ENCODE measurements around the gene CNGA4. TPM values are rescaled to one million over a fixed set of nuclear protein-coding genes. Genes with fewer than 3 reads are reported as not detected.

The CNGA4 gene
- total and polyA plus RNA-seq, 2 of the 4 experiments (the other 2 are of a cell fraction), result under 0.01 to 0.12 TPM

DNA sequence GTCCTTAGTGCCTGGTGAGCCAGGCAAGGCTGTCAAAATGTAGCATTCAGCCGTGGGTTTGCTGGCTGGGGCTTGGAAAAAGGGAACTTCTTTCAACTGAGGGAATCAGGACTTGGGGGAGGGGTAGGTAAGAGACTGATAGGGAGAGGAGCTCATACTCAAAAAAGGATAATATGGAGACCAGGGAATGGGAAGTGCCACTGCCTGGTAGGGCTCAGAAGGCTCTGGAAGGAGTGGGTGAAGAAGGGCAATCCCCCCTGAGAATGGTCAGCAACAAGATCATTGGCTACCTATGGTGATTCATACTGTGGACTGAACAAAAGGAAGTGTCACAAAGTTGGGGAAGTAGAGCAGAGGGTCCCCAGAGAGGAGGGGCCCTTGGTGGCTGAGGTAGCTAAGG, 1.9 kb downstream of the CNGA4 start:
- DNase-seq (no peak), ATAC-seq (ENCODE audit: low read depth) (no peak)
- H2AK5ac ChIP-seq (ENCODE audit: low read depth, low read length), result no peak overlapping the region
- H3K9me3 ChIP-seq (ENCODE audit: control insufficient read depth, insufficient read depth, low read length), result no peaks in the 10 kb centered on the region
- H4K8ac ChIP-seq (ENCODE audit: low read depth in 2 of 2, low read length in 2 of 2), result no peak overlapping the region
- H4K20me1 ChIP-seq (ENCODE audit: insufficient read depth, low read length), result no peaks in the 10 kb centered on the region
- in situ Hi-C loops (cut with MboI; ENCODE audit: low sequenced_read_pairs), result no loop called here
- peaks cover 27% of the 10 kb centered on the region for H3K27me3 ChIP-seq (ENCODE audit: control insufficient read depth, insufficient read depth, low read length)
- 17% methylated on average over 1 of the region's 1 CpG; no CpG with 5 or more reads in 1 of the 2 experiments for WGBS, 2 experiments (ENCODE audit: extremely low coverage in 2 of 2, insufficient read length in 1 of 2)
- no peak overlapping the region for H2BK120ac ChIP-seq (ENCODE audit: low read depth, low read length)
- no peak overlapping the region for H3K23ac ChIP-seq (ENCODE audit: low read depth, low read length)
- no peak overlapping the region for H2BK5ac ChIP-seq (ENCODE audit: low read depth, low read length, poor library complexity, severe bottlenecking)
- dilution Hi-C loops (cut with HindIII; ENCODE audit: low sequenced_read_pairs, unreplicated experiment), result no loop called here
- TF ChIP-seq, protein P1, sequence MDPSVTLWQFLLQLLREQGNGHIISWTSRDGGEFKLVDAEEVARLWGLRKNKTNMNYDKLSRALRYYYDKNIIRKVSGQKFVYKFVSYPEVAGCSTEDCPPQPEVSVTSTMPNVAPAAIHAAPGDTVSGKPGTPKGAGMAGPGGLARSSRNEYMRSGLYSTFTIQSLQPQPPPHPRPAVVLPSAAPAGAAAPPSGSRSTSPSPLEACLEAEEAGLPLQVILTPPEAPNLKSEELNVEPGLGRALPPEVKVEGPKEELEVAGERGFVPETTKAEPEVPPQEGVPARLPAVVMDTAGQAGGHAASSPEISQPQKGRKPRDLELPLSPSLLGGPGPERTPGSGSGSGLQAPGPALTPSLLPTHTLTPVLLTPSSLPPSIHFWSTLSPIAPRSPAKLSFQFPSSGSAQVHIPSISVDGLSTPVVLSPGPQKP (IDR thresholded peaks at IDR 0.05; ENCODE audit: borderline replicate concordance, low read depth, low read length), result no peak
- TF ChIP-seq, protein P2, sequence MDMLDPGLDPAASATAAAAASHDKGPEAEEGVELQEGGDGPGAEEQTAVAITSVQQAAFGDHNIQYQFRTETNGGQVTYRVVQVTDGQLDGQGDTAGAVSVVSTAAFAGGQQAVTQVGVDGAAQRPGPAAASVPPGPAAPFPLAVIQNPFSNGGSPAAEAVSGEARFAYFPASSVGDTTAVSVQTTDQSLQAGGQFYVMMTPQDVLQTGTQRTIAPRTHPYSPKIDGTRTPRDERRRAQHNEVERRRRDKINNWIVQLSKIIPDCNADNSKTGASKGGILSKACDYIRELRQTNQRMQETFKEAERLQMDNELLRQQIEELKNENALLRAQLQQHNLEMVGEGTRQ (IDR thresholded peaks at IDR 0.05; ENCODE audit: low read depth, low read length), result no peak
- TF ChIP-seq RFX5 (IDR thresholded peaks at IDR 0.05; ENCODE audit: low read depth, low read length) (no peak), POLR2A (IDR thresholded peaks at IDR 0.05; ENCODE audit: low read depth, low read length) (no peak), MAZ (IDR thresholded peaks at IDR 0.05; ENCODE audit: borderline replicate concordance, low read depth, low read length) (no peak), BHLHE40 (IDR thresholded peaks at IDR 0.05; ENCODE audit: low read depth, low read length) (no peak), SMC3 (IDR thresholded peaks at IDR 0.05; ENCODE audit: low read depth, low read length) (no peak), CEBPB (IDR thresholded peaks at IDR 0.05; ENCODE audit: low read depth, low read length) (no peak), MAFK (IDR thresholded peaks at IDR 0.05; ENCODE audit: low read depth, low read length) (no peak), RAD21 (IDR thresholded peaks at IDR 0.05; ENCODE audit: low read length) (no peak), NFE2L2 (IDR thresholded peaks at IDR 0.05; ENCODE audit: low read depth, low read length) (no peak), RCOR1 (IDR thresholded peaks at IDR 0.05; ENCODE audit: insufficient replicate concordance, low read length) (no peak), FOS (IDR thresholded peaks at IDR 0.05; ENCODE audit: low read depth, low read length) (no peak)
- H2BK20ac ChIP-seq (ENCODE audit: low read depth, low read length), result no peak overlapping the region
- no peak overlapping the region for H3K4ac ChIP-seq (ENCODE audit: low read depth, low read length)
- no peak overlapping the region for H3K4me3 ChIP-seq (ENCODE audit: insufficient read depth, low read depth, low read length)
- peak overlapping the region; percentile 14 for H2AFZ ChIP-seq (replicated peaks; ENCODE audit: low read length, poor library complexity)
- H3K79me1 ChIP-seq (ENCODE audit: low read depth in 1 of 2, low read length in 2 of 2), result no peaks in the 10 kb centered on the region
- no peak overlapping the region for H4K5ac ChIP-seq (ENCODE audit: low read depth, low read length)
- no peak overlapping the region for H3K4me2 ChIP-seq (ENCODE audit: low read depth, low read length)
- H3K9me1 ChIP-seq (ENCODE audit: insufficient read depth, low read length), result no peaks in the 10 kb centered on the region
- H2AK9ac ChIP-seq (replicated peaks; ENCODE audit: low read depth, low read length, poor library complexity), result no peak overlapping the region
- intact Hi-C loops (cut with micrococcal nuclease), result no loop called here
- no peak overlapping the region for H3K9ac ChIP-seq (ENCODE audit: low read depth, low read length)
- ChIA-PET CTCF (no interaction called here), POLR2A (ENCODE audit: unreplicated experiment) (no interaction called here)
- BruUV-seq (replicated peaks), result no TSS peak
- no peak overlapping the region for H3K18ac ChIP-seq (ENCODE audit: low read depth, low read length)
- H3K14ac ChIP-seq (replicated peaks; ENCODE audit: low read depth, low read length), result no peak overlapping the region
- H2BK15ac ChIP-seq (ENCODE audit: low read depth, low read length), result no peak overlapping the region
- H3K27ac ChIP-seq (ENCODE audit: insufficient read depth, low read length), result no peak overlapping the region
- H3K36me3 ChIP-seq (ENCODE audit: control insufficient read depth, insufficient read depth, low read length), result no peaks in the 10 kb centered on the region
- no peaks in the 10 kb centered on the region for H3K4me1 ChIP-seq (ENCODE audit: control insufficient read depth, insufficient read depth, low read length)
- H3K56ac ChIP-seq (ENCODE audit: extremely low read depth, insufficient read depth, low read length), result no peak overlapping the region
- H4K91ac ChIP-seq (ENCODE audit: insufficient read depth, low read depth, low read length), result no peak overlapping the region
